ENCODE measurements around the gene INHBE.

GRCh38 chr12:57419495-57419894 is 35.6 kb upstream of the INHBE start:
- TF ChIP-seq CTCF (IDR thresholded peaks at IDR 0.05; ENCODE audit: borderline replicate concordance, extremely low read depth, low read length, poor library complexity, severe bottlenecking) (no peak), EZH2 (IDR thresholded peaks at IDR 0.05; ENCODE audit: borderline replicate concordance, low read depth, low read length, severe bottlenecking) (no peak)
